HepG2 (cell line): Measurements from ENCODE around the gene RXFP1. TPM values are rescaled to one million over a fixed set of nuclear protein-coding genes. Genes with fewer than 3 reads are reported as not detected.

ENCODE experiments used
- ATAC-seq: fragments of 200-7000 bp; cut with Tn5 transposase; 3 replicates; pipeline ENCODE4 v1.9.1; 2020; ENCODE audit warnings: mild to moderate bottlenecking, moderate library complexity
- BruUV-seq: library from RNA; stranded (reverse); fragments of 400-500 nt; replicated peaks from 2 replicates; lab custom pipeline; 2021; lab: Mats Ljungman, UMichigan
- CTCF ChIA-PET: fragments of 300-600 bp; formaldehyde crosslinking; extraction: SDS; loops from one replicate; lab custom pipeline; 2021; ENCODE audit warnings: low total read pairs, inconsistent platforms, low intra/inter-chr PET ratio; lab: Yijun Ruan, JAX
- POLR2A ChIA-PET: fragments of 350-600 bp; sonication (Branson Sonifier 250); formaldehyde crosslinking; loops from one replicate; lab custom pipeline; 2020; ENCODE audit warnings: antibody characterized with exemption, inconsistent platforms; lab: Yijun Ruan, JAX
- DNase-seq: peaks from one replicate; pipeline ENCODE4 v3.0.0-alpha.2; 2015; ENCODE audit warnings: low spot score
- FAIRE-seq: peaks from 3 replicates; lab custom pipeline; 2011; peaks lifted over from hg19 to GRCh38; lab: Jason Lieb, UNC
- H2AFZ ChIP-seq: one replicate; pipeline ENCODE4 v1.6.1; 2011; ENCODE audit warnings: low read length, inconsistent platforms
- H3K27ac ChIP-seq: fragments of 300-600 bp; 3 replicates; pipeline ENCODE4 v1.8.0; 2011; ENCODE audit warnings: mixed run types, mild to moderate bottlenecking, mixed read lengths, low read length, inconsistent platforms; ENCODE audit not compliant: insufficient read depth; ENCODE audit errors: extremely low read length
- H3K27me3 ChIP-seq, 2 experiments: fragments of 200-600 bp in 1 of 2; 2 replicates in 1 of 2; 3 replicates in 1 of 2; pipeline versions ENCODE4 v1.6.0 to v1.8.0; 2011; ENCODE audit warnings: low read length in 2 of 2, mild to moderate bottlenecking in 2 of 2, moderate library complexity in 2 of 2, inconsistent platforms in 1 of 2; ENCODE audit not compliant: insufficient read depth in 2 of 2, control insufficient read depth in 1 of 2
- H3K36me3 ChIP-seq, 2 experiments: fragments of 200-600 bp in 1 of 2; replicated peaks in 1 of 2; 2 replicates in 1 of 2; 3 replicates in 1 of 2; pipeline versions ENCODE4 v1.5.1 to v1.8.0; 2011; ENCODE audit warnings: low read length in 2 of 2, inconsistent platforms in 1 of 2; ENCODE audit not compliant: insufficient read depth in 2 of 2, control insufficient read depth in 1 of 2
- H3K4me1 ChIP-seq: 2 replicates; pipeline ENCODE4 v1.5.1; 2012; ENCODE audit warnings: low read length, inconsistent platforms; ENCODE audit not compliant: insufficient read depth
- H3K4me2 ChIP-seq: 2 replicates; pipeline ENCODE4 v1.6.0; 2011; ENCODE audit warnings: low read depth, low read length, inconsistent platforms
- H3K4me3 ChIP-seq, 3 experiments: fragments of 200-600 bp in 1 of 3; sonication (generic), shearing (Covaris generic) in 1 of 3; replicated peaks in 1 of 3; 2 replicates each; pipeline ENCODE4 v1.5.1; 2011 to 2016; ENCODE audit warnings: low read length in 3 of 3, inconsistent platforms in 2 of 3, low read depth in 2 of 3, mild to moderate bottlenecking in 2 of 3, control low read depth in 1 of 3, mixed read lengths in 1 of 3; ENCODE audit not compliant: insufficient read depth in 1 of 3
- H3K79me2 ChIP-seq: one replicate; pipeline ENCODE4 v1.6.1; 2011; ENCODE audit warnings: low read length, inconsistent platforms; ENCODE audit not compliant: insufficient read depth
- H3K9ac ChIP-seq: 2 replicates; pipeline ENCODE4 v1.6.0; 2011; ENCODE audit warnings: mild to moderate bottlenecking, low read depth, low read length, inconsistent platforms; ENCODE audit not compliant: insufficient read depth
- H3K9me3 ChIP-seq: 2 replicates; pipeline ENCODE4 v1.5.1; 2012; ENCODE audit warnings: mild to moderate bottlenecking, low read length
- H4K20me1 ChIP-seq: 2 replicates; pipeline ENCODE4 v1.6.0; 2011; ENCODE audit warnings: inconsistent platforms, mild to moderate bottlenecking, low read length, moderate library complexity; ENCODE audit not compliant: insufficient read depth
- GTF2F1 ChIP-seq: fragments of 150-350 bp; IDR thresholded peaks from 2 replicates; pipeline ENCODE4 v1.6.1; 2014; ENCODE audit warnings: low read length
- HMGXB4 ChIP-seq, 2 experiments: sonication (generic) in 1 of 2; formaldehyde crosslinking in 1 of 2; IDR thresholded peaks; 2 replicates each; pipeline versions ENCODE4 v1.4.0 to v1.6.1; 2018 to 2020; ENCODE audit warnings: missing genetic modification reagents in 2 of 2, borderline replicate concordance in 1 of 2, low read depth in 1 of 2, mild to moderate bottlenecking in 1 of 2, missing biosample characterization in 1 of 2
- IKZF5 ChIP-seq: IDR thresholded peaks from 2 replicates; pipeline ENCODE4 v1.6.1; 2018; ENCODE audit warnings: missing genetic modification reagents, mild to moderate bottlenecking, missing compliant biosample characterization
- ZNF30 ChIP-seq: sonication (generic); formaldehyde crosslinking; IDR thresholded peaks from 2 replicates; pipeline ENCODE4 v1.5.0; 2020; ENCODE audit warnings: mild to moderate bottlenecking, missing genetic modification reagents
- ZNF331 ChIP-seq: sonication (generic); formaldehyde crosslinking; IDR thresholded peaks from 2 replicates; pipeline ENCODE4 v1.4.0; 2020; ENCODE audit warnings: missing genetic modification reagents
- WGBS: methylation state at CpG from one replicate; pipeline ENCODE4 v1.1.6; 2017; ENCODE audit warnings: low lambda C conversion rate; 5-methylcytosine and 5-hydroxymethylcytosine counted together
- in situ Hi-C: cut with HindIII; loops from 2 replicates; pipeline ENCODE4 v1.10.0; 2017; ENCODE audit warnings: low pct_unique_long_range_greater_than_20kb; ENCODE audit not compliant: extremely low pct_ligation_motif_present
- intact Hi-C: fragments of 100-400 bp; cut with micrococcal nuclease; formaldehyde crosslinking; loops from one replicate; pipeline ENCODE4 v1.10.0; 2022; ENCODE audit not compliant: unreplicated experiment
- polyA plus RNA-seq, 8 experiments: library from polyadenylated mRNA; depleted of rRNA in 3 of 8; stranded (reverse) in 7 of 8; unstranded in 1 of 8; fragments of >200 nt; fragmentation: Illumina TruSeq in 4 of 8; extraction: Trizol in 4 of 8; gene quantifications; 2 replicates each; pipeline versions ENCODE4 v1.2.1 to v1.2.3, GENCODE V29; 2011 to 2016; ENCODE audit warnings: low read depth in 4 of 8, missing spikeins in 1 of 8, mixed read lengths in 1 of 8; ENCODE audit not compliant: insufficient read depth in 1 of 8
- total RNA-seq, 5 experiments: library from RNA; depleted of rRNA; stranded (reverse); fragments of >200 nt; fragmentation: Illumina TruSeq; extraction: Trizol; gene quantifications; 2 replicates each; pipeline ENCODE4 v1.2.3, GENCODE V29; 2016; ENCODE audit warnings: low read depth in 1 of 5
- TF ChIP-seq, protein P1 (sequence below): sonication (generic); formaldehyde crosslinking; IDR thresholded peaks from 2 replicates; pipeline ENCODE4 v1.5.1; 2020; ENCODE audit warnings: missing genetic modification reagents, mild to moderate bottlenecking, borderline replicate concordance

RXFP1 gene
- total and polyA plus RNA-seq, 2 of the 13 experiments (the other 11 are each of a cell fraction or from before 2014, with no cell fraction given) = not detected

- H2AFZ ChIP-seq = no peak overlapping the region
- no peaks in the 10 kb centered on the region for H3K36me3 ChIP-seq
- no peak overlapping the region for H3K27ac ChIP-seq
- FAIRE-seq (no peak), ATAC-seq (no peak), DNase-seq (no peak)
- intact Hi-C loops (loop anchor here (5.0 kb wide), 1 partner anchor 533 kb away; no protein-coding TSS in a partner anchor), in situ Hi-C loops (no loop called here)
- H3K9me3 ChIP-seq = no peaks in the 10 kb centered on the region
- H3K4me1 ChIP-seq = peaks cover 28% of the 10 kb centered on the region
- BruUV-seq = no TSS peak
- POLR2A ChIA-PET = no interaction called here
- no peak overlapping the region for H3K4me3 ChIP-seq
- no peaks in the 10 kb centered on the region for H4K20me1 ChIP-seq
- H3K4me2 ChIP-seq = no peak overlapping the region
- no peak overlapping the region for H3K9ac ChIP-seq
- H3K79me2 ChIP-seq = peaks cover 26% of the 10 kb centered on the region
- CTCF ChIA-PET = no interaction called here
- WGBS = 98% methylated on average over 7 of the region's 7 CpGs
- no peak for TF ChIP-seq IKZF5
- no peak for TF ChIP-seq ZNF331 (CRISPR knock-in tag)
- TF ChIP-seq GTF2F1 = no peak
- TF ChIP-seq, protein P1, sequence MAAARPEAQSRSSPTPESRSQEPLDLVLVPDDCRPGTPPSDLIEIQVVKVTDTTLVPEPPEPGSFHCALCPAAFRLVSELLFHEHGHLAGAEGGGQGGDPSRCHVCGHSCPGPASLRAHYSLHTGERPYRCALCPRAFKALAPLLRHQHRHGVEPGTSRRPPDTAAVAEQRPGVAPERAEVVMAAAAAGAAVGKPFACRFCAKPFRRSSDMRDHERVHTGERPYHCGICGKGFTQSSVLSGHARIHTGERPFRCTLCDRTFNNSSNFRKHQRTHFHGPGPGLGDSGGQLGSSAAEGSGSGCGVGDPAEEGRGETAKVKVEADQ (CRISPR knock-in tag) = no peak
- no peak for TF ChIP-seq HMGXB4 (CRISPR knock-in tag; IDR thresholded peaks at IDR 0.05; ENCODE audit: borderline replicate concordance in 1 of 2, low read depth in 1 of 2)
- TF ChIP-seq ZNF30 (CRISPR knock-in tag) = no peak
- no peaks in the 10 kb centered on the region for H3K27me3 ChIP-seq
These were observed 147.6 kb downstream of the RXFP1 start for GRCh38 chr4:158669310-158669709.
